GM13977 (cell line): Measurements from ENCODE around the gene ADGRL1.
"Not testable (repeated sequence)": the region's sequence is repeated elsewhere in the genome, so short reads cannot be mapped to it uniquely, and the experiment has no call there.

Experiments used
- DNase-seq: peaks from one replicate; pipeline ENCODE4 v3.0.0; 2012; ENCODE audit warnings: low spot score
- in situ Hi-C: fragments of 300-500 bp; cut with MboI; formaldehyde crosslinking; loops from one replicate; pipeline ENCODE4 v1.12.0; 2022; ENCODE audit warnings: low sequenced_read_pairs, low pct_unique_long_range_greater_than_20kb, mixed read lengths, inconsistent platforms; ENCODE audit not compliant: unreplicated experiment
- TF ChIP-seq, protein P1 (sequence below): IDR thresholded peaks from 2 replicates; pipeline ENCODE4 v1.5.1; 2012; ENCODE audit warnings: mild to moderate bottlenecking, control low read depth; ENCODE audit not compliant: insufficient read depth; ENCODE audit errors: extremely low read depth, missing control alignments

Gene ADGRL1

DNA sequence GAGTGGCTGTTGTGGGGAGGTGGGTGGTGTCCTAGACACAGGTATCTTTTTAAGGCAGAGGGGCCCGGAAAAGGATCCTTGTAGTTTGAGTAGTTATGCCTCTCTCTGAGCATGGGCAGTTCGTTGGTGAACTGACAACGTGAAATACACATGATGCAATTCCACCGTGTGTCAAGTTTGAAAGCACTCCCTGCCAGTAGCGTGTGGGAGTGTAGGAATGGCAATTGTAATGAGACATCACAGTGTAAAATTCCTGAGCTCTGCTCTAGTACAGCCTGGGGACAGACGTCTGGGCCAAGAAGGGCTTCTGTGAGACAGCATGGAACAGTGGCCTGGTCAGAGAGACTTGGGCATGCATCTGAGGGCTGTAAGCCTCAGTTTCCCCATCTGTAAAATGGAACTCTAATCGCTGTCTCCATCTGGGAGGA lies 59.2 kb downstream of the ADGRL1 start:
- TF ChIP-seq, protein P1, sequence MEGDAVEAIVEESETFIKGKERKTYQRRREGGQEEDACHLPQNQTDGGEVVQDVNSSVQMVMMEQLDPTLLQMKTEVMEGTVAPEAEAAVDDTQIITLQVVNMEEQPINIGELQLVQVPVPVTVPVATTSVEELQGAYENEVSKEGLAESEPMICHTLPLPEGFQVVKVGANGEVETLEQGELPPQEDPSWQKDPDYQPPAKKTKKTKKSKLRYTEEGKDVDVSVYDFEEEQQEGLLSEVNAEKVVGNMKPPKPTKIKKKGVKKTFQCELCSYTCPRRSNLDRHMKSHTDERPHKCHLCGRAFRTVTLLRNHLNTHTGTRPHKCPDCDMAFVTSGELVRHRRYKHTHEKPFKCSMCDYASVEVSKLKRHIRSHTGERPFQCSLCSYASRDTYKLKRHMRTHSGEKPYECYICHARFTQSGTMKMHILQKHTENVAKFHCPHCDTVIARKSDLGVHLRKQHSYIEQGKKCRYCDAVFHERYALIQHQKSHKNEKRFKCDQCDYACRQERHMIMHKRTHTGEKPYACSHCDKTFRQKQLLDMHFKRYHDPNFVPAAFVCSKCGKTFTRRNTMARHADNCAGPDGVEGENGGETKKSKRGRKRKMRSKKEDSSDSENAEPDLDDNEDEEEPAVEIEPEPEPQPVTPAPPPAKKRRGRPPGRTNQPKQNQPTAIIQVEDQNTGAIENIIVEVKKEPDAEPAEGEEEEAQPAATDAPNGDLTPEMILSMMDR = no peak
- in situ Hi-C loops = no loop called here
- no peak for DNase-seq

DNA sequence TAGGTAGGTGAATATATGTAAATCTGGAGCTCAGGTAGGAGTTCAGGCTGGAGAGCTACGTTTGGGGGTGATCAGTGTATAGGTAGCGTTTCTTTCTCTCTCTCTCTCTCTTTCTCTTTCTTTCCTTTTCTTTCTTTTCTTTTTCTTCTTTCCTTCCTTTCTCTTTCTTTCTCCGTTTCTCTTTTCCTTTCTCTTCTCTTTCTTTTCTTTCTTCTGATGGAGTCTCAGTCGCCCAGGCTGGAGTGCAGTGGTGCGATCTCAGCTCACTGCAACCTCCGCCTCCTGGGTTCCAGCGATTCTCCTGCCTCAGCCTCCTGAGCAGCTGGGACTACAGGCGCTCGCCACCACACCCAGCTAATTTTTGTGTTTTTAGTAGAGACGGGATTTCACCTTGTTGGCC lies 59.8 kb downstream of the ADGRL1 start:
- DNase-seq, in situ Hi-C loops: not testable (repeated sequence)

DNA sequence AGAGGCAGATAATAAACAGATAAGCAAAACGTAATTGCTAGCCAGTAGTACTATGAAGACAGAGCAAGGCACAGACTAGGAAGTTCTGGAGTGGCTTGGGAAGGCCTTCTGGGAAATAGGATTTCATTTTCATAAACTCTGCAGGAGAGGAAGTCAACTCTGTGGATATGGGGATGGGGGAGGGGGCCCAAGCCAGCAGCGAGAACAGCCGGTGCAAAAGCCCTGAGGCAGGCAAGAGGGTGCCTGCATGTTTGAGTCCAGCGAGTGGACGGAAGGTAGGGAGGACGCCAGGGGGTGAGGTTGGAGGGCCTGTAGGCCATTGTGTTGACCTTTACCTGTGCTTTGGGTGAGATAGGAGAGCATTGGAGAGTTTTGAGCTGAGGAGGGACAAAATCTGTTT lies 60.6 kb downstream of the ADGRL1 start:
- DNase-seq = no peak
- in situ Hi-C loops = no loop called here
- TF ChIP-seq, protein P1 = no peak

DNA sequence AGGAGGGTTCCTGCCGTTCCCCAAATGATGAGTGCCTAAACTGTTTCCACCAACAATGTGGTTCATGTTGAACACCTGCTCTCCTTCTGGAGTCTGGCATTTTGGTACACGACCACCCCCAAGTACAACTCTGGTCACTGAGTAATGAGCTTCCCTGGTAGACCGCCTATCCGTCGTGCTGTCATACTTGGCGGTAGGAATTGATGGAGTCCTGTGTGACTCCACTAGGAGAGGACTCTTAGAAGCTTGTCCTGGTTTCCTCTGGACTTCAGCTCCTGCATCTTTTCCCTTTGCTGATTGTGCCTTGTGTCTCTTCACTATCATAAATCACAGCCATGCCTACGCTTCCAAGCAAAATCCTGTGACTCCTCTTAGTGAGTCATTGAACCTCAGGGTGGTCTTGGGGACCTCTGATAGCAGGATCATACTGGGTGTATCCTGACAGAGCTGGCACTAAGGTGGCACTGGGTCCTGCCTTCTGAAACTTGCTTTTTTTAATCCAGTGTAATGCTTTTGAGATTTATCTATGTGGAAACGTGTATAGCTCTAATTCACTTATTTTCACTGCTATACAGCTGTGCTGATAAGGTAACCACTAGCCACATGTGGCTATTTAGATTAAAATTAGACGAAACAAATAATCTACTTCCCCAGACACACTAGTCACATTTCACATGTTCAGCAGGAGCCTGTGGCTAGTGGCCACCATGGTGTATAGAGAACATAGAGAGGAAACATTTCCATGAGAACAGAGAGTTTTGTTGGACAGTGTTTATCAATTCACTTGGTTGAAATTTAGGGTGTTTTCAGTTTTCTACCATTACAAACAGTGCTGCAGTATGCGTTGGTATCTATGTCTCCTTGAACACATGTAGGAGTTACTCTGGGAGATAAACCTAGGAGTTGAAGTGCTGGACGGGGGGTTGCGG lies 63.4 kb downstream of the ADGRL1 start:
- DNase-seq = no peak
- TF ChIP-seq, protein P1 = no peak
- in situ Hi-C loops = no loop called here

DNA sequence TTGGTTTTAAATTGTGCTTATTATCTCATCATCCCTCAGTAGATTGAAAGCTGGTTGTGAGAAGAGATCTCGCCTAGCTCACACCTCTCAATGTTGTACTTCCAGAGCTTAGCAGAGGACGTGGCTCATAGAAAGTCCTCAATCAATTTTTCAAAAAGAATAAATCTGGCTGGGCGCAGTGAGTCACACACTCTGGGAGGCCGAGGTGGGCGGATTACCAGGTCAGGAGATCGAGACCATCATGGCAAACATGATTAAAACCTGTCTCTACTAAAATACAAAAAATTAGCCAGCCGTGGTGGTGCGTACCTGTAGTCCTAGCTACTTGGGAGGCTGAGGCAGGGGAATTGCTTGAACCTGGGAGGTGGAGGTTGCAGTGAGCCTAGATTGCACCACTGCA lies 64.9 kb downstream of the ADGRL1 start:
- in situ Hi-C loops = no loop called here
- no peak for DNase-seq
- TF ChIP-seq, protein P1 = no peak

DNA sequence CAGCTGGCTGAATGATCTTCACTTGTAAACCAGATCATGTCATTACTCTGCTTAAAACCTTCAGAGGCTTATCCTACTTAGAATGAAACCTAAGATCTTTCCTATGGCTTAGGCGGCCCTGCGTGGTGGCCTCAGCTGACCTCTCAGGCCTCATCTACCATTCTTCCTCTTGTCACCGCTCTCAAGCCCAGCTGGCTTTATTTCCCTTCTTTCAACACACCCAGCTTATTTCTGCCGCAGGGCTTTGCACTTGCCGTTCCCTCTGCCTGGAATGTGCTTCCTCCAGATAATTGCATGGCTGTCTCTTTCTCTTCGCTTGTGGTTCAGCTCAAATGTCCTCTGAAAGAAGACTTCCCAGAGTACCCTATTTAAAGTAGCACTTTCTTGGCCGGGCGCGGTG lies 66.0 kb downstream of the ADGRL1 start:
- TF ChIP-seq, protein P1 = no peak
- no peak for DNase-seq
- in situ Hi-C loops = no loop called here

DNA sequence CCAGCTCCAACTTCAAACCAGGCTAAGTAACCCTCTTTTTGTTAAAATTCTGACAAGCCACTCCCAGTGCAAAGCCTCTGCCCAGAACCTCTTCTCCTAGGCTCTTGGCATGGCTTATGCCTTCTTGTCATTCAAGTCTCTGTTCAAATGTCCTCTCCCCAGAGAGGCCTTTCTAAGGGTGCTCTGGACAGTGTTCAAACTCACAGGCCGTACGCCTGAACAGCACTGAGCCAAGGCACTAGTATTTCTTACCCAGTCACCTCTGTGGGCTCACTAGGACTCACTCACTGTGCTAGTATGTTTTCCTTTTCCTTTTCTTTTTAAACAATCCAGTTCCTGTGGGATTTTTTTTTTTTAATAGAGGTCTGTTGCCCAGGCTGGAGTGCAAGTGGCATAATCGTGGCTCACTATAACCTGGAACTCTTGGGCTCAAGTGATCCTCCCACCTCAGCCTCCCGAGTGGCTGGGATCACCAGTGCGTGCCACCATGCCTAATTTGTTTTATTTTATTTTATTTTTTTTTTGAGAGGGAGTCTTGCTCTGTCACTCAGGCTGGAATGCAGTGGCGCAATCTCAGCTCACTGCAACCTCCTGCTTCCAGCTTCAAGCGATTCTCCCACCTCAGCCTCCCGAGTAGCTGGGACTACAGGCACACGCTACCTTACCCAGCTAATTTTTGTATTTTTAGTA lies 67.2 kb downstream of the ADGRL1 start:
- DNase-seq = no peak
- TF ChIP-seq, protein P1 = no peak
- in situ Hi-C loops = no loop called here
